Measurements from ENCODE around the gene VTI1A.

- TF ChIP-seq POLR2A (IDR thresholded peaks at IDR 0.05) (no peak), CTCF (IDR thresholded peaks at IDR 0.05) (no peak), EP300 (IDR thresholded peaks at IDR 0.05) (no peak), POLR2AphosphoS5 (IDR thresholded peaks at IDR 0.05) (no peak)
Measured at GRCh38 chr10:112559349-112559748, 112.3 kb downstream of the VTI1A start.

All from sigmoid colon (tissue), 4 donors.